Lung microvascular endothelial cell (primary cell): Measurements from ENCODE around the gene SKI. TPM values are rescaled to one million over a fixed set of nuclear protein-coding genes. Genes with fewer than 3 reads are reported as not detected.

Source experiments
- DNase-seq, 2 donors: peaks; one replicate each; pipeline versions ENCODE4 v3.0.0 to v3.0.0-alpha.2; 2010; ENCODE audit warnings: low read depth in 2 of 2
- total RNA-seq: library from RNA; depleted of rRNA; stranded (reverse); fragments of >200 nt; gene quantifications from 2 replicates; pipeline ENCODE4 v1.2.1, GENCODE V29; 2014

Gene SKI
- total RNA-seq, 1 donor from 2014 or later: 18.3 TPM

- no peak for DNase-seq
Measured at GRCh38 chr1:2304921-2305681, 77.0 kb downstream of the SKI start.

- no peak for DNase-seq
Measured at GRCh38 chr1:2306151-2306978, 78.2 kb downstream of the SKI start.

- no peak for DNase-seq
Measured at GRCh38 chr1:2307064-2307605, 79.0 kb downstream of the SKI start.

GRCh38 chr1:2307972-2308371, 79.9 kb downstream of the SKI start:
- DNase-seq: no peak

GRCh38 chr1:2308844-2309243, 80.7 kb downstream of the SKI start:
- no peak for DNase-seq

- peak in 1 of 2 donors; percentile 46 for DNase-seq
Measured at GRCh38 chr1:2310332-2311183, 82.4 kb downstream of the SKI start.

- DNase-seq: peak; percentile 48 to 58
Measured at GRCh38 chr1:2311184-2312032, 83.3 kb downstream of the SKI start.

- no peak for DNase-seq
Measured at GRCh38 chr1:2312160-2312514, 84.0 kb downstream of the SKI start.

GRCh38 chr1:2312515-2313301, 84.6 kb downstream of the SKI start:
- no peak for DNase-seq

- DNase-seq: no peak
Measured at GRCh38 chr1:2313651-2314261, 85.6 kb downstream of the SKI start.

- peak; percentile 39 to 40 for DNase-seq
Measured at GRCh38 chr1:2314273-2314802, 86.2 kb downstream of the SKI start.

- peak; percentile 57 to 82 for DNase-seq
Measured at GRCh38 chr1:2314803-2315673, 86.9 kb downstream of the SKI start.

GRCh38 chr1:2315674-2316450, 87.7 kb downstream of the SKI start:
- no peak for DNase-seq

GRCh38 chr1:2316451-2316961, 88.4 kb downstream of the SKI start:
- no peak for DNase-seq

GRCh38 chr1:2317230-2318065, 89.3 kb downstream of the SKI start:
- DNase-seq: no peak
